Keratinocyte (primary cell): ENCODE measurements around the gene SMAP1. TPM values are rescaled to one million over a fixed set of nuclear protein-coding genes. Genes with fewer than 3 reads are reported as not detected.

ENCODE experiments used
- DNase-seq: peaks from one replicate; pipeline ENCODE4 v3.0.0-alpha.2; 2011; ENCODE audit warnings: low read depth, missing footprints, low spot score
- FAIRE-seq: peaks from 2 replicates; lab custom pipeline; 2011; peaks lifted over from hg19 to GRCh38; lab: Jason Lieb, UNC
- H2AFZ ChIP-seq: 2 replicates; pipeline ENCODE4 v1.6.0; 2012; ENCODE audit warnings: low read length, control low read depth, inconsistent platforms; ENCODE audit not compliant: control insufficient read depth
- H3K27ac ChIP-seq: 2 replicates; pipeline ENCODE4 v1.5.1; 2011; ENCODE audit warnings: low read length; ENCODE audit not compliant: control insufficient read depth, insufficient read depth
- H3K27me3 ChIP-seq: 3 replicates; pipeline ENCODE4 v1.6.0; 2011; ENCODE audit warnings: low read length; ENCODE audit not compliant: control insufficient read depth, insufficient read depth; ENCODE audit errors: extremely low read depth
- H3K36me3 ChIP-seq, 2 experiments: 2 replicates in 1 of 2; 3 replicates in 1 of 2; pipeline ENCODE4 v1.5.1; 2011; ENCODE audit warnings: low read length in 2 of 2, mild to moderate bottlenecking in 1 of 2; ENCODE audit not compliant: control insufficient read depth in 2 of 2, insufficient read depth in 2 of 2; ENCODE audit errors: extremely low read depth in 1 of 2
- H3K4me1 ChIP-seq: 3 replicates; pipeline ENCODE4 v1.5.1; 2011; ENCODE audit warnings: low read length; ENCODE audit not compliant: control insufficient read depth, insufficient read depth; ENCODE audit errors: extremely low read depth
- H3K4me2 ChIP-seq: 3 replicates; pipeline ENCODE4 v1.6.0; 2011; ENCODE audit warnings: low read depth, low read length; ENCODE audit not compliant: control insufficient read depth, insufficient read depth; ENCODE audit errors: extremely low read depth
- H3K4me3 ChIP-seq, 3 experiments: fragments of 200-600 bp in 1 of 3; sonication (generic) in 1 of 3; 2 replicates in 2 of 3; 3 replicates in 1 of 3; pipeline ENCODE4 v1.5.1; 2011 to 2016; ENCODE audit warnings: low read length in 3 of 3, mild to moderate bottlenecking in 3 of 3, control low read depth in 2 of 3, inconsistent platforms in 1 of 3, low read depth in 1 of 3, mixed read lengths in 1 of 3, mixed run types in 1 of 3, moderate library complexity in 1 of 3; ENCODE audit not compliant: control insufficient read depth in 2 of 3, insufficient read depth in 2 of 3; ENCODE audit errors: extremely low read depth in 1 of 3
- H3K79me2 ChIP-seq: 2 replicates; pipeline ENCODE4 v1.6.0; 2012; ENCODE audit warnings: low read length; ENCODE audit not compliant: control insufficient read depth, insufficient read depth
- H3K9ac ChIP-seq: 3 replicates; pipeline ENCODE4 v1.6.0; 2011; ENCODE audit warnings: low read length; ENCODE audit not compliant: control insufficient read depth, insufficient read depth; ENCODE audit errors: extremely low read depth
- H3K9me1 ChIP-seq: 3 replicates; pipeline ENCODE4 v1.6.0; 2011; ENCODE audit warnings: low read length; ENCODE audit not compliant: control insufficient read depth, insufficient read depth; ENCODE audit errors: extremely low read depth
- H3K9me3 ChIP-seq: 2 replicates; pipeline ENCODE4 v1.5.1; 2012; ENCODE audit warnings: low read depth, low read length; ENCODE audit not compliant: control insufficient read depth
- H4K20me1 ChIP-seq: 3 replicates; pipeline ENCODE4 v1.6.0; 2011; ENCODE audit warnings: low read length; ENCODE audit not compliant: control insufficient read depth, insufficient read depth; ENCODE audit errors: extremely low read depth
- CTCF ChIP-seq, 3 experiments: IDR thresholded peaks in 1 of 3; conservative IDR thresholded peaks in 1 of 3; optimal IDR thresholded peaks in 1 of 3; 2 replicates in 2 of 3; 3 replicates in 1 of 3; pipeline versions ENCODE3 to v1.5.1; 2011; ENCODE audit warnings: low read length in 3 of 3, mild to moderate bottlenecking in 3 of 3, moderate library complexity in 2 of 3, control low read depth in 1 of 3, inconsistent platforms in 1 of 3; ENCODE audit not compliant: insufficient read depth in 2 of 3; ENCODE audit errors: extremely low read depth in 1 of 3
- EZH2 ChIP-seq: IDR thresholded peaks from one replicate; pipeline ENCODE4 v1.6.1; 2012; ENCODE audit warnings: inconsistent platforms, mild to moderate bottlenecking, low read length, moderate library complexity
- dilution Hi-C: fragments of 300-500 bp; cut with MboI; formaldehyde crosslinking; loops from one replicate; pipeline ENCODE4 v1.7.0; 2020; ENCODE audit warnings: low sequenced_read_pairs; ENCODE audit not compliant: extremely low pct_ligation_motif_present
- polyA plus RNA-seq, 5 experiments: library from polyadenylated mRNA; depleted of rRNA in 3 of 5; stranded (reverse) in 3 of 5; stranded (forward) in 1 of 5; unstranded in 1 of 5; fragments of >200 nt; gene quantifications; 1 replicate in 1 of 5; 2 replicates in 3 of 5; 3 replicates in 1 of 5; pipeline versions ENCODE4 v1.2.1 to v1.2.3, GENCODE V29; 2011 to 2012; ENCODE audit warnings: missing spikeins in 2 of 5, low read depth in 1 of 5, low replicate concordance in 1 of 5

Gene SMAP1
- polyA plus RNA-seq, 1 donor (not counting 4 experiments of a cell fraction or from before 2014, with no cell fraction given) = 16.5 TPM

- H3K4me2 ChIP-seq = no peak overlapping the region
- no peak overlapping the region for H2AFZ ChIP-seq
- H3K9me3 ChIP-seq = no peaks in the 10 kb centered on the region
- DNase-seq (no peak), FAIRE-seq (no peak)
- no peaks in the 10 kb centered on the region for H3K4me1 ChIP-seq
- dilution Hi-C loops = no loop called here
- no peaks in the 10 kb centered on the region for H3K27me3 ChIP-seq
- no peaks in the 10 kb centered on the region for H3K36me3 ChIP-seq
- H3K4me3 ChIP-seq = no peak overlapping the region
- no peak overlapping the region for H3K27ac ChIP-seq
- no peaks in the 10 kb centered on the region for H3K9me1 ChIP-seq
- H4K20me1 ChIP-seq = peaks cover 10% of the 10 kb centered on the region
- H3K9ac ChIP-seq = no peak overlapping the region
- no peaks in the 10 kb centered on the region for H3K79me2 ChIP-seq
- TF ChIP-seq EZH2 = no peak
- no peak for TF ChIP-seq CTCF (optimal IDR thresholded peaks at IDR 0.05 in 1 of 3, IDR thresholded peaks at IDR 0.05 in 1 of 3, conservative IDR thresholded peaks at IDR 0.05 in 1 of 3; ENCODE audit: extremely low read depth in 1 of 3, insufficient read depth in 2 of 3, low read length in 3 of 3)
Observed at GRCh38 chr6:70684794-70685493, 17.3 kb downstream of the SMAP1 start.

DNA sequence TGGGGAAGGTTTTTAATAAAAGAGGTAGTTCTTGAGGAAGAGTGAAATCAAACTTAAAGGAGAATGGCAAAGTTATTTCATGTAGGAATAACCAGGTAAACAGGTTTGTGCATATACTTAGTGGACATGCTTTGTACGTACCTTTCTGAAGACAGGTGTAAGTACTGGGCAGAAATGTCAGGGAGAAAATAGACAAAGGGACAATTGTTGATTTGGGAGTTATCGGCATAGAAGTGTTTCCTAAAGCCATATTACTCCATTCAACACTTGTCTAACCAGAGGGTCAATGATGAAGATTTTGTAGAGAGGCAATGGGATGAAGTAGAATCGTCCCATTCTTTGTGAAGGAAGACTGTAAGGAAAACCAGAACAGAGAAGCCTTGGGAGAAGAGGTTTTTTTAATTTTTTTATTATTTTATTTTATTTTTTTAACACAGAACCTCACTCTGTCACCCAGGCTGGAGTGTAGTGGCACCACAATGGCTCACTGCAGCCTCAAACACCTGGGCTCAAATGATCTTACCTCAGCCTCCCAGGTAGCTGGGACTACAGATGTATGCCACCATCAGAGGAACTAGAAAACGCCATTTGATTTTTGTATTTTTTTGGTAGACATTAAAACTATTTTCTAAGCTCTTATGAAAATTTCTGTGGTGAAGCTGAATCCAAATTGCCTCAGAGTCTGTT is 18.0 kb downstream of the SMAP1 start:
- no peak for DNase-seq
- dilution Hi-C loops = no loop called here
- no peaks in the 10 kb centered on the region for H3K36me3 ChIP-seq
- no peak overlapping the region for H3K27ac ChIP-seq
- no peak for TF ChIP-seq EZH2
- no peak for TF ChIP-seq CTCF (optimal IDR thresholded peaks at IDR 0.05 in 1 of 3, IDR thresholded peaks at IDR 0.05 in 1 of 3, conservative IDR thresholded peaks at IDR 0.05 in 1 of 3; ENCODE audit: extremely low read depth in 1 of 3, insufficient read depth in 2 of 3, low read length in 3 of 3)
- H4K20me1 ChIP-seq = peaks cover 10% of the 10 kb centered on the region
- FAIRE-seq = no peak
- no peak overlapping the region for H3K9ac ChIP-seq
- no peaks in the 10 kb centered on the region for H3K9me1 ChIP-seq
- no peaks in the 10 kb centered on the region for H3K79me2 ChIP-seq
- no peaks in the 10 kb centered on the region for H3K9me3 ChIP-seq
- H3K4me1 ChIP-seq = no peaks in the 10 kb centered on the region
- no peak overlapping the region for H3K4me2 ChIP-seq
- no peak overlapping the region for H2AFZ ChIP-seq
- H3K4me3 ChIP-seq = no peak overlapping the region
- H3K27me3 ChIP-seq = no peaks in the 10 kb centered on the region
